ENCODE results near the gene HLTF.
A peak's percentile ranks its signal among the peaks of the same experiment; 100 is the strongest.

Gene HLTF

DNA sequence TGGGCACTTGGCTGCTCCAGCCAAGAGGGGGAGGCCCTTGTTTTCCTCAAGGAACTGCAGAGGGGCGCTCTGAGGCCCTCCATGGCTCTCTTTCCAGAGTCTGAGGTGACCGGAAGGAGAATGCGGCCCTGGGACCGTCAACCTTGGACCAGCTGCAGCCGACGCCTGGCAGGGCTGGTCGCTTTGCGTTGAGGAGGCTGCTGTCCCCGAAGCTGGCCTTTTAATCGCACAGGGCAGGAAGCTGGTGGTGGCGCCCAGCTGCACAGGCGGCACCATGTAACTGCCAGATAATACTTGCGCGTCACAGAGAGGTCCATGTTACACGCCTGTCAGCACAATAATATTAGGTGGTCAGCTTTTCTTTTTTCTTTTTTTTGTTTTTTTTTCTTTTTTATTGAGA, 875 bp upstream of the HLTF start:
- DNase-seq, result no peak

DNA sequence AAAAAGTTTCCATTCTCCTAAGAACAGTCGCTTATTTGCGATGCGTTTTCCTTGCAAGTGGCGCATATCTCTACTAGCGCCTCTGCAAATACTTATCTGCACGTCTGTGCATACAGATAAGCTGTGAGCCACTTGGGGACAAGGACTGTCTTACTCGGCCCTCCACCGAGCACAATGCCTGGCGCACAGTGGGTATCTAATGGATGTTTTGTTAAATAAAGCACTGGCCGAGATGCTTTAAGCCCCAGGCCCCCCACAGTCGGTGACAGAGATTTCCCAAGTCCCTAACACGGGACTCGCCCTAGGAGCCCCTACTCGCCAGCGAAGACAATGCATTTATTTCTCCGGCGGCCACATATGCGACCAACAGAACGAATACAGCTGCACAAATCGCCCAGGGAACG, 503 bp downstream of the HLTF start:
- peak; percentile 59 for DNase-seq

DNA sequence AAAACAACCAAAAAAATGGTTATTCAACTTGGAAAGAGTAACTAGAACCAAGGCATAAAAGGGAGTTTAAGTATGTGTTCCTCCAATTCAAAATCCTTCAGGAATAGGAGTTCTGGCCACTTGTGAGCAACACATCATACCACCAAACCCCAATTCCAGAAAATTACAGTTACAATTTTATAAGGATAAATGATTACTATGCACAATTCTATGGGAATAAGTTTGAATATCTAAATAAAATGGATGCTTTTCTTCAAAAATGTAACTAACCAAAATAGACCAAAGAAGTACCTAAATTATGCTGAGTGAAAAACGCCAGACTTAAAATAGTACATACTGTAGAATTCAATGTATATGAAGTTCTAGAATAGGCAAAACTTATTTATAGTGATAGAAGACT, 4.6 kb downstream of the HLTF start:
- DNase-seq, result no peak

DNA sequence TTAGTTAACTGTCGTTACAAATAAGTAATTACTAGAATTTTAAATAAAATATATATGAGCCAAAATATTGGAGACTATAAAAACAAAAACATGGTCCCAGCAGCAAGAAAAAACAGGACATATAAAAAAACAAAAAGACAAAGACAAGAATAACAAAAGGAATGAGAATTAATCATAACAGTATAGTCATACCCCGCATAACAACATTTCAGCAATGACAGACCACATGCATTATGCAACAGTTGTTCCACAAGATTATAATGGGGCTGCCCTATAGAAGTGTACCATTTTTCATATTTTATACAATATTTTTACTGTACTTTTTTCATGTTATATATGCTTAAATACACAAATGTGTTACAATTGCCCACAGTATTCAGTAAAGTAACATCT, 5.6 kb downstream of the HLTF start:
- no peak for DNase-seq

DNA sequence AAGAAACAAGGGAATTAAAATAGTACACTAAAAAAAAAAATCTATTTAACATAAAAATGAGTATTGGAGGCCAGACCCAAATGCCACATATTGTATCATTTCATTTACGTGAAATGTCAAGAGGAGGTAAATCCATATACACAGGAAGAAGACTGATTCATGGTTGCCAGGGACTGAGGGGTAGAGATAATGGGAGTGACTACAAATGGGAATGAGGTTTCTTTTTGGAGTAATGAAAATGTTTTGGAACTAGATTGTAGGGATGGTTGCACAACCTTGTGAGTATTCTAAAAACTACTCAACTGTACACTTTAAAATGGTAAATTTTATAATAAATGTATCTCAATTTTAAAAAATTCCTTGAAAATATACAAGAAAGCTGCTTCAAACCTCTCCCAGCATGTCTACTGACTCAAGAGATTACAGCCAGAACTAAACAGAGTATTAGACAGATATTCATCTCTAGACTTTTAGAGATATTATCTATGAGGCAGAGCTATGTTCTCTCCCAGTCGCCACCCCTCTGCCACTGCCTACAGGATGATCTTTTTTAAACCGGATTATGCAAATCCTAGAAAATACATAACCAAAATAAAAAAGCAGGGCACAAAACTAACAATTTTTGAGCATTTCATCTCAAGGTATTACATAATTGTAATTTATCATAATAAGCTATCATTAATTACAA, 6.2 kb downstream of the HLTF start:
- no peak for DNase-seq

DNA sequence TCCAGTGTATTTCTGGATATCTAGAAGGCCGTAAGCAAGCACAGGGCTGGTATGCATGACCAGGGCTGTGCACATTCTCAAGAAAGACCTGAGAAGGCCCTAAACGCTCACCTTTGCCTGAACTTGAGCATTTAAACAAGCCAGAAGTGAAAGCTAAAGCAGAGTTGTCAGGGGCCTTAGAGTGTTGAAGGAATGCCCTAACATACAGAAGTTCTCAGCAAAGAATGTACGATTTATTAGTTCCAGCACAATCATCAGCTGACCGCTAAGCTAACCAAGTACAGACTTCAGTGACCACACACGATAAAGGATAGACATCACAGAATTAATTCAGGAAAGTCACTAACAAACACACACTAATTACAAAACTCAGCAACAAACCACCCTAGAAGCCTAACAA, 8.7 kb downstream of the HLTF start:
- DNase-seq, result no peak

DNA sequence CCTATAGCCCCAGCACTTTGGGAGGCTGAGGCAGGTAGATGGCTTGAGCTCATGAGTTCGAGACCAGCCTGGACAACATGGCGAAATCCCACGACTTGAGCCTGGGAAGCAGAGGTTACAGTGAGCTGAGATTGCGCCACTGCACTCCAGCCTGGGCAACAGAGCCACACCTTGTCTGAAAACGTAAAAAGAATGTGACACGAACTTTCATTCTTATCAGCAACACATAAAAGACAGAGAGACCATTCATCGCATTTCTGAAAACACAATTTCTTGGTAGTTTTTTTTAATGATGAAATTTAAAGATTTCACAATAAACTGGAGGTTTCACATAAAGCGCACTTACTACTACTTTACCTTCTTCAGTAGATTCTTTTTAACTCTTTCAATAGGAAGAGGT, 18.4 kb downstream of the HLTF start:
- no peak for DNase-seq

DNA sequence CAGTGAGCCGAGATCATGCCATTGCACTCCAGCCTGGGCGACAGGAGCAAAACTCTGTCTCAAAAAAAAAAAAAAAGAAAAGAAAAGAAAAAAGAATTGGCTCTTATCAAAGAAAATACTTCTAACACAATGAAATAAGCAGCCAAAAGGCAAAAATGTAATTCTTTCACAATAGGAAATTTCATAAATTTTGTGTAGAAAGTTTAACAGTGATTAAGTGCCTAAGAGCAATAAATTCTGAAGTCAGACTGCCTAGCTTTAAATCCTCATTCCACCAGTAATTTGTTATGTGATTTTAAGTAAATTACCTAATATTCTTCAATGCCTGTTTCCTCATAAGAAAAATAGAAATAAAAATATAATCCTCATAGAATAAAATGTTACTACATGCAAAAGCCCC, 24.6 kb downstream of the HLTF start:
- no peak for DNase-seq

DNA sequence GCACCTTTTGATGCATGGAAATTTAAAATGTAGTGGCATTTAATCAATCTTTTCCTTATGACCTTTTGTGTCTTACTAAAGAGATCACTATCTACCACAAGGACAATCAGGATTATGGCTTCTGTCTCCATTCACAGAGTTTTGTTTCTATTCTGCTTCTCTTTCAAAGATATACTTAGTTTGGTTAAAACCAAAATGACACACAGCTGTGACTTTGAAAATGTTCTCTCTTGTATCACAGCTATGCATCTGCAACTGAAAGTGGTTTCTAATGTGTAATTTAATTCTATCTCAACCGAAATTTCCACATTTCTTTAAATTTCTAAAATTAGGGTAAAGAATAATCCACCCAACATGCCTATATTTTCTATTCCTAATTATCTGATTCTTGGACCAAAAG, 27.7 kb downstream of the HLTF start:
- DNase-seq, result no peak

DNA sequence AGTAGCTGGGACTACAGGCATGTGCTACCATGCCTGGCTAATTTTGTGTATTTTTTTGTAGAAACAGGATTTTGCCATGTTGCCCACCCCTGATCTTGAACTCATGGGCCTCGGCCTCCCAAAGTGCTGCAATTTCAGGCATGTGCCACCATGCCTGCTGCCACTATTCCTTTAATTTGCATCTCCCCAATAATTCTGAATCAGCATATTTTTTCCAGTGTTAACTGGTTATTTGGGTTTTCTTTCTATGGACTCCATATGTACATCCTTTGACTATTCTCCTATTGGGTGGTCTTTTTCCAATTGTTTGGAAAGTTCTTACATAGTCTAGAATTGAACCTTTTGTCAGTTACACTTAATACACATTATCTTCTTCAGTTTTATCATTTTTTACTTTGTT, 28.1 kb downstream of the HLTF start:
- DNase-seq, result no peak

DNA sequence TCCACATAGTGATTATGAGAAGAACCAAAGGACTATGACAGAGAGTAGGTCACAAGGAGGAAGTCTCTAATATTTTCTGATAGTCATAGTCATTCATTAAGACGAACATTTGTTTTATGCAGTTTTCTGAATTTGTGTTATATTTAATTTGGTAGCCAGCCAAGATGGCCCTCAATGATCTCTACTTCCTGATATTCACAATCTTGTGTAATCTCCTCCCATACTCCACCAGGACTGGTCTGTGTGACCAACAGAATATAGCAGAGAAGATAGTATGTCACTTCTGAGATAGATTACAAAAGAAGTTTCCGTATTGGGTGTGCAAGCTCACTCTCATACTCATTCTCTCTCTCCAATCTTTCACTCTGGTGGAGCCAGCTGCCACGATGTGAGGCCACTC, 30.8 kb downstream of the HLTF start:
- no peak for DNase-seq

DNA sequence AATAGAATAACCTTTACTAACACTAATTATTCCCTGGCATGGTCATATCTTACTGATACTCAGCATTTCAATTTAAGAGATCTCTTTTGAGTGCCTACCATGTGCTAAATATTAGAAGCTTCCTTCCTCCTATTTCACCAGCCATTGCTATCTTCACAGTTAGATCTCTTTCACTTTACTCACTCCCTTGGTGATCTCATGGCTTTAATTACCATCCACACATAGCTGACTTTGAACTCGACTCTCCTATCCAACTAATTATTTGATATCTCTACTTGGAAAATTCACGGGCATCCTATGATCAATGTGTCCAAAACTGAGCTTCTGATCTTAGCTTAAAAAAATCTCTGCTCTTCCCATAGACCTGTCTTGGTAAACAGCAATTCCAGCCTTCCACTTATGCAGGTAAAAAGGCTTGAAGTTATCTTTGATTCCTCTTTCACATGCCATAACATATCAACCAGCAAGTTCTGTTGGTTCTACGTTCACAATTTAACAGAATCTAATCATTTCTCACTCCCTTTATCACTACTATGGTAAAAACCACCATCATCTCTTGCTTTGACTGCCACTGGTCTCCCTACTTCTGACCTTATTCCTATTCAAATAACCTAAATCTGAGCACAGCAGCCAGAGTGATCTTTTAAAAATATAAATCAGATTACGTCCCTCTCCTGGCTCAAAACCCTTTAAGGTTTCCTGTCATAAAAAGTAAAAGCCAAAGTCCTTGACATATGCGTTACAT, 41.8 kb downstream of the HLTF start:
- no peak for DNase-seq

DNA sequence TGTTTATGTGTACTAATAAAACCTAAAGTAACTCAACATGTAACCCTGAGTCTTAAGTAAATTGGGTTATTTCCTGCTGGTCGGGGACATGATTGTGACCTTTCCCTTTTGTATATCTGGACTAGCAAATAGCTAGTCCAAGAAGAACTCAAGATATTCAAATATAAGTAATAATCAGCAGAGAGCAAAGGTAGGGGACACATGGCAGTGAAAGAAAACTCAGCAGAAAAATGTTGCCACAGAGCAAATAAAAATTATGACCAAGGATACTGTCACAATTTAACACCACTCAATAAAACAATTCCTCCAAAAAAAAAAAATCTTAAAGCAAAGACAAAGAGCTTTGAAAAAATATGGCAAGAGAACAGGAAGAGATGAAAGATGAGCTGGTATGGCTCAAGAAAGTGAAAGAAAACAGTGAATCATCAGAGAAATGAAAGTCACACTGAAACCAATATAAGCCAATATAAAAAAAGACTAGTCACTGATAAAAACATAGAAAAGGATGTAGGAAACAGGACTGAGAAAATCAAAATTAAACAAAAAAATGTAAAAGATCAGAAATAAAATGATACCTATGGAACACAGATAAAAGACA, 43.4 kb downstream of the HLTF start:
- no peak for DNase-seq

DNA sequence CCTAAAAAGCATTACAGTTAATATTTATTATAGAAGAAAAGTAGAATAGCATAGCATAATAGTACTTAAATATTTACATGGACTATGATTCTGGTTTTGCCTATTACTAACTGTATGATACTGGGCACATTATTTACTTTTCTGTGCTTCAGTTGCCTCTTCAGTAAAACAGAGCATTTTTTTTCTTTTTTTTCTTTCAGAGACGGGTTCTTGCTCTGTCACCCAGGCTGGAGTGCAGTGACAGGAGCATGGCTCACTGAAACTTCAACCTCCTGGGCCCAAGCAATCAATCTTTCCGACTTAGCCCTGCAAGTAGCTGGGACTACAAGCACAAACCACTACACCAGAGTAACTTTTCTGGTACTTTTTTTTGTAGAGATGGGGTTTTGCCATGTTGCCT, 48.0 kb downstream of the HLTF start:
- no peak for DNase-seq

DNA sequence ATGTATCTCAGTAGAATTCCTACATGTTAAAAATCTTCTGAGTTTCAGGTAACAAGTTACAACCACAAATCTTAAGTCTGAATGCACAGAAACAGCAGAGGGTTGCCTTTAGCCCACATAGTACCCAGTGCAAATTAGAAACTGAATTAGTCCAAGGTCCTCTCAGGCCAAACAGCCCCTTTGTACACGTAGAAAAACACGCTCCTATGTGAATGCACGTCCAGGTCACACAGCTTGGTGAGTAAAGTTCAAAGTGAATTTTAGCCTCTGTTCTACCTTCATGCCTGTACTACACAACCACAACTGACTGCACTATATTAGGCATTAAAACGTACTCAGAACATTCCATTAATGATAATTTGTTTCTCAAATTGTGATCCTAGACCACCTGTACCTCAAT, 48.6 kb downstream of the HLTF start:
- DNase-seq, result no peak

DNA sequence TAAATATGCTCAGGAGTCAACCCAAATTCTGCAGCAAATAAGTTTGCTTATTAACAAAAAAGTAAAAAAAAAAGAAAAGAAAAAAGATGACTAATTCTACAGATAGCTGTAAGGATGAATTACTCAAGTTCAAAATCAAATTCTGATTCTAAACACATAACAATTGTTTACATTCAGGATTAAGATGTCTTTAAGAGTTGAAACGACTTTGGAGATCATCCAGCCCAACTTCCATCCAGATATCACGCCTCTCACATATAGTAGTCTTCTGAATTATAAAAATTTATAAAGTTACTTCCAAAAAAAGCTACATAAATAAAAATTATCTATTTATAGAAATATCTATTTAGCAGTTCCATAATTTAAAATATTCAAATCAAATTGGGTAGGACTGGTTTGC, 55.2 kb downstream of the HLTF start:
- DNase-seq, result no peak

DNA sequence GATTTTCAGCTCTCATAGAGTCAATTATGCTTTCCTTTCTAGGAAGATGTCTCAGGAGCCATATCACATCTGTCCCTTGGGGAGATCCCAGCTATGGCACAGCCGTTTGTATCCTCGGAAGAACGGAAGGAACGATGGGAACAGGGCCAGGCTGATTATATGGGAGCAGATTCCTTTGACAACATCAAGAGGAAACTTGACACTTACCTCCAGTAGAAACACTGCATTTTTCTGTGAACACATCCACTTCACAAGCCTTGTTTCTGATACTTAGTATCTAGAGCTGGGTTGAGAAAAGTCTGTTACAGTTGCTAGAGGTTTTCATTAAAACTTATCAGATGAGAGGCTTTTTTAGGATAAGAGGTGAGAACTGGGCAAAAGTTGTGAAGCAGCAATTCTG, 59.6 kb downstream of the HLTF start:
- DNase-seq, result no peak

DNA sequence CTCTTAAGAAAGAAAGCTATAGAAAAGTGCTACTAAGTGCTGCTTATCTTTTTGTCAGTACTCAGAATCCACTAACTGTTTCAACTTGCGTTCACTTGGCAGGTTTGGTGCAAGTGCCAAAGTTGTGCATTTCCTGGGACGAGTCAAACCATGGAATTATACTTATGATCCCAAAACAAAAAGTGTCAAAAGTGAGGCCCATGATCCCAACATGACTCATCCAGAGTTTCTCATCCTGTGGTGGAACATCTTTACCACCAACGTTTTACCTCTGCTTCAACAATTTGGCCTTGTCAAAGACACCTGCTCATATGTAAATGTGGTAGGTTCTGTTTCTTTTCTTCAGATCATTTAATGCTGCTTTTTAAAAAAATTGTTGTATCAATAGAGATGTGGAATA, 62.4 kb downstream of the HLTF start:
- DNase-seq, result no peak

DNA sequence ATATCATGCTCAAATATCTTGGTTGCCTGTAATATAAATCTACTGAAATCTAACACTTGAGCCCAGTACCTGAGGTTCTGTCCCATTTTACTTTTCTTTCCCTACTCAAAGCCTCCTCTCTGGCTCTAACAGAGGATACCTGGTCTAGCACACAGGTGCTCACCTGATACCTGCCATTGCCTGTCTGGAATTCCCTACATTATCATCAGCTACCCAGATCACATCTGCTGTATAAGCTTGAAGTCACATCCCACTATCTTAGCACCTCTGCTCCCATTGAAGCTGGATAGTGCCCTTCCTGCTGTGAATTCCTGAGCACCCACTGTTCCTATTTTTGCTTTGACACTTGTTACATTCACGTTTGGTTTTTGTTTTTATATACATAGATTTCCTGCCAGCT, 64.5 kb downstream of the HLTF start:
- DNase-seq, result no peak

DNA sequence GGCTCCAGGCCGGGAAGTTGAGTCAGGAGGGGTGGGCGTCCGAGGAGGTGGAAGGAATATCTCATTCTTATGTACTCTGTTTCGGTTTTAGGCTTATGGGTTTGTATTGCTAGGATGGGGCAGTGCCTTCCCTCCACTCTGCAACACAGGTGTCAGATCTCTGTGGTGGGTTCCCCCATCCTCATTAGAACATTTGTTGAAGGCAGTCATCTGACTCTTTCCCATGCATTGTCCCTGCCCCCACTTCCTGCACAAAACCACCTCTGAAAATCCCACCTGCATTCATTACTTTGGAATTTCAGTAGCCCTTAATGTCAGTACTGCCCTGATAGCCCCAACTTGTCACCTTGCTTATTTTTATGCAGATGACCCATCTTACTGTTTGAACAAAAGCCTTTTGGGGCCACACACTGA, 65.5 kb downstream of the HLTF start:
- DNase-seq, result no peak

DNA sequence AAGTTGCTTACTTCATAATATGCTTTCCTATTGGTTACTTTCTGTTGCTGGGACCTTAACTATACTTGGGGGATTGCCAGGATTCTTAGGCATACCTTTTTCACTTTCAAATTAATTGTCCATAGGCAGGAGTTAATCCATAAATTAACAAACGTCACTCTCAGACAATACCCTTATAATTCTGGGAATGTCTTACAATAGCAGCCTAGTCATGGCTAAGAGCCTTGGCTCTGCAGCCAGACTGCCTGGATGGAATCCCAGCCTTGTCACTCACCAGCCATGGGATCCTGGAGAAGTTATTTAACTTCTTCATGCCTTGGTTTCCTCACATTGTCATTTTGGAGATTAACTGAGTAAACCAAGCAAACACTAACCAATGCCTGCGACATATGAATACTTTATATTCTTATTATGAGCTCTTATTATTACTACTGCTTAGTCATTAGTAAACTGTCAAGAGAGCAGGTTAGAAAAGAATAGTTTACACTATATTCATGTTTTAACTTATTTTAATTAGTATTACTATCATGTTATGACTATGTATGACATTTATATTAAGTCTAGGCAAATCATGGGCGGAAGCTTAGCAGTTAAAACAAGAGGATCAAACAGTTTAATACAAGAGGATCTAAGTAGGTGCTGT, 66.0 kb downstream of the HLTF start:
- DNase-seq, result no peak

DNA sequence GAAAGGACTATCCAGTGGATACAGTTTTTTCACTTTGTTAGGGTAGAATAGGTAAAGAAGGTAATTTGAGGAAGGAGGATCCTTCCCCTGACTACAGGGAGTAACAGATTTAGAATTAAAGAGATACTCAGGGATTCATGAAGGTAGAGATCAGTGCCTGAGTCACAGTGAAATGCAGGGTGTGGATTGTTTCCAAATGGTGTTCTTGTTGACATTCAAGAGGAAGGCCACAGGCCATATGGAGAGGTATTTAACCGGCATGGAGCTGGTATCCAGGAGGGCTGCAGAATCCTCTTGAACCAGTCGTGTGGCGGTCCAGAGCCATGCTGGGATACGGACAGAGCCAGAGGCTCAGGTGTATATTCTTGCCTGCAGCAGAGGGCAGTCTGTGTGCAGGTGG, 66.8 kb downstream of the HLTF start:
- no peak for DNase-seq

DNA sequence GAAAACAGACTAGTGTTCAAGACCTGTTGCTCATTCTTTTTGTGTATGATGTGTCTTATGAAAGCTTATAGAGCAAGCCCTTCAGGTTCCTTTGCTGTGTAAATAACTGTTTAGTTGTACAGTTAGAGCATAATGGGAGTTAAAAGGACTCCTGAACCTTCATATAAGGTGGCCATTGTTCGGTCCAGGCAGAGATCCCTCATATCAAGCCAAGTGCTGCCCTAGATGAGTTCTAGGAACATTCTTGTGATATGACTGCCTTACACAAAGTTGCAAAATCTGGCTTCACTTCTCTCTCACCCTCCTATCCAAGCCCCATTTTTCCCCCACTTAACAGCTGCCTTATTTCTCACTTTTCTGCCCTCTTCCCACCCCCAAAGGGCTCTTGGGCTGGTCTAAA, 68.1 kb downstream of the HLTF start:
- no peak for DNase-seq

Data from NCI-H1092 treated with DMSO at 0.1 percent for 48 hours (cell line).